Esophagus muscularis mucosa (tissue), 4 donors: ENCODE data around the gene CD3E. TPM values are rescaled to one million over a fixed set of nuclear protein-coding genes. Genes with fewer than 3 reads are reported as not detected.

ENCODE experiments used
- DNase-seq: peaks from one replicate; pipeline ENCODE4 v3.0.0-alpha.2; 2017; ENCODE audit errors: extremely low spot score
- H3K27ac ChIP-seq, 4 donors: fragments of 200-600 bp; sonication (generic); replicated peaks in 1 of 4; 1 replicate in 3 of 4; 2 replicates in 1 of 4; pipeline ENCODE4 v1.5.1; 2016 to 2019; ENCODE audit warnings: mild to moderate bottlenecking in 1 of 4
- H3K27me3 ChIP-seq, 4 donors: fragments of 200-600 bp; sonication (generic); one replicate each; pipeline versions ENCODE4 v1.5.1 to v1.6.0; 2016 to 2019
- H3K36me3 ChIP-seq, 4 donors: fragments of 200-600 bp; sonication (generic); one replicate each; pipeline ENCODE4 v1.5.1; 2016 to 2019
- H3K4me1 ChIP-seq, 4 donors: fragments of 200-600 bp; sonication (generic); one replicate each; pipeline ENCODE4 v1.5.1; 2016 to 2019
- H3K4me3 ChIP-seq, 4 donors: fragments of 200-600 bp; sonication (generic); 1 replicate in 2 of 4; 2 replicates in 2 of 4; pipeline ENCODE4 v1.5.1; 2016 to 2019; ENCODE audit warnings: mild to moderate bottlenecking in 4 of 4, moderate library complexity in 1 of 4
- H3K9me3 ChIP-seq, 4 donors: fragments of 200-600 bp; sonication (generic); 1 replicate in 3 of 4; 2 replicates in 1 of 4; pipeline ENCODE4 v1.5.1; 2016 to 2019
- EP300 ChIP-seq: sonication (generic); formaldehyde crosslinking; IDR thresholded peaks from one replicate; pipeline ENCODE4 v1.6.1; 2017; ENCODE audit warnings: antibody characterized with exemption
- POLR2A ChIP-seq: fragments of 450-650 bp; IDR thresholded peaks from one replicate; pipeline ENCODE4 v1.6.1; 2017; ENCODE audit warnings: antibody characterized with exemption, moderate library complexity, mild to moderate bottlenecking, low read depth
- POLR2AphosphoS5 ChIP-seq, 2 donors: sonication (generic); formaldehyde crosslinking; IDR thresholded peaks; one replicate each; pipeline ENCODE4 v1.6.1; 2017; ENCODE audit warnings: antibody characterized with exemption in 2 of 2
- WGBS: methylation state at CpG from one replicate; pipeline ENCODE4 v1.1.5; 2018; 5-methylcytosine and 5-hydroxymethylcytosine counted together
- intact Hi-C: fragments of 100-400 bp; cut with DNase I; formaldehyde crosslinking; loops from one replicate; pipeline ENCODE4 v1.15.1; 2023
- total RNA-seq, 4 donors: library from RNA; depleted of rRNA; stranded (reverse); fragments of >200 nt; gene quantifications; one replicate each; pipeline versions ENCODE4 v1.1.0 to v1.2.1, GENCODE V29; 2016
- TF ChIP-seq, protein P1 (sequence below), 3 experiments: fragments of 200-600 bp in 2 of 3; fragments of 450-650 bp in 1 of 3; sonication (generic) in 2 of 3; IDR thresholded peaks; one replicate each; pipeline ENCODE4 v1.5.1; 2017 to 2019; ENCODE audit warnings: antibody characterized with exemption in 3 of 3, mild to moderate bottlenecking in 2 of 3, moderate library complexity in 1 of 3

CD3E gene
- total RNA-seq, 4 donors from 2014 or later: 0.42 to 2.8 (median 0.96) TPM

DNA sequence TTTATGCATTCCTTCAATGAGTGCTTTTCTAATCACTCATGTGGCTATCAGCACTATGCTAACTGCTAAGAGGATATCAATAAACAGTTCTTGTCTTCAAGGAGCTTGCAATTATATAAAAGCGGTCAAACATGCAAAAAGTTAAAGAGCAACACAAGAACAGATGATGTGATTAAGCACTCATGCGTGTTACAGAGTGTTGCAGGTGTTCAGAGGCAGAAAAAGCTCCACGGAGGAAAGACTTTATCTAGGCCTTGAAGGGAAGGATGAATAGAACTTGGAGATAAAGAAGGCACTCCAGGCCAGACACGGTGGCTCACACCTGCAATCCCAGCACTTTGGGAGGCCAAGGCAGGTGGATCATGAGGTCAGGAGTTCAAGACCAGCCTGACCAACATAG is 13.6 kb downstream of the CD3E start:
- no peak for TF ChIP-seq EP300
- TF ChIP-seq, protein P1, sequence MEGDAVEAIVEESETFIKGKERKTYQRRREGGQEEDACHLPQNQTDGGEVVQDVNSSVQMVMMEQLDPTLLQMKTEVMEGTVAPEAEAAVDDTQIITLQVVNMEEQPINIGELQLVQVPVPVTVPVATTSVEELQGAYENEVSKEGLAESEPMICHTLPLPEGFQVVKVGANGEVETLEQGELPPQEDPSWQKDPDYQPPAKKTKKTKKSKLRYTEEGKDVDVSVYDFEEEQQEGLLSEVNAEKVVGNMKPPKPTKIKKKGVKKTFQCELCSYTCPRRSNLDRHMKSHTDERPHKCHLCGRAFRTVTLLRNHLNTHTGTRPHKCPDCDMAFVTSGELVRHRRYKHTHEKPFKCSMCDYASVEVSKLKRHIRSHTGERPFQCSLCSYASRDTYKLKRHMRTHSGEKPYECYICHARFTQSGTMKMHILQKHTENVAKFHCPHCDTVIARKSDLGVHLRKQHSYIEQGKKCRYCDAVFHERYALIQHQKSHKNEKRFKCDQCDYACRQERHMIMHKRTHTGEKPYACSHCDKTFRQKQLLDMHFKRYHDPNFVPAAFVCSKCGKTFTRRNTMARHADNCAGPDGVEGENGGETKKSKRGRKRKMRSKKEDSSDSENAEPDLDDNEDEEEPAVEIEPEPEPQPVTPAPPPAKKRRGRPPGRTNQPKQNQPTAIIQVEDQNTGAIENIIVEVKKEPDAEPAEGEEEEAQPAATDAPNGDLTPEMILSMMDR (IDR thresholded peaks at IDR 0.05): no peak
- no peak for TF ChIP-seq POLR2AphosphoS5 (IDR thresholded peaks at IDR 0.05)
- no peak for TF ChIP-seq POLR2A
- H3K36me3 ChIP-seq: no peaks in the 10 kb centered on the region
- 90% methylated on average over 4 of the region's 4 CpGs for WGBS
- no peak for DNase-seq
- no peak overlapping the region for H3K27ac ChIP-seq
- H3K9me3 ChIP-seq: no peaks in the 10 kb centered on the region
- peaks cover 0 to 46% (median 6%) of the 10 kb centered on the region in 4 donors for H3K27me3 ChIP-seq
- no peak overlapping the region for H3K4me3 ChIP-seq
- intact Hi-C loops: no loop called here
- H3K4me1 ChIP-seq: peaks cover 3 to 22% (median 19%) of the 10 kb centered on the region in 4 donors

DNA sequence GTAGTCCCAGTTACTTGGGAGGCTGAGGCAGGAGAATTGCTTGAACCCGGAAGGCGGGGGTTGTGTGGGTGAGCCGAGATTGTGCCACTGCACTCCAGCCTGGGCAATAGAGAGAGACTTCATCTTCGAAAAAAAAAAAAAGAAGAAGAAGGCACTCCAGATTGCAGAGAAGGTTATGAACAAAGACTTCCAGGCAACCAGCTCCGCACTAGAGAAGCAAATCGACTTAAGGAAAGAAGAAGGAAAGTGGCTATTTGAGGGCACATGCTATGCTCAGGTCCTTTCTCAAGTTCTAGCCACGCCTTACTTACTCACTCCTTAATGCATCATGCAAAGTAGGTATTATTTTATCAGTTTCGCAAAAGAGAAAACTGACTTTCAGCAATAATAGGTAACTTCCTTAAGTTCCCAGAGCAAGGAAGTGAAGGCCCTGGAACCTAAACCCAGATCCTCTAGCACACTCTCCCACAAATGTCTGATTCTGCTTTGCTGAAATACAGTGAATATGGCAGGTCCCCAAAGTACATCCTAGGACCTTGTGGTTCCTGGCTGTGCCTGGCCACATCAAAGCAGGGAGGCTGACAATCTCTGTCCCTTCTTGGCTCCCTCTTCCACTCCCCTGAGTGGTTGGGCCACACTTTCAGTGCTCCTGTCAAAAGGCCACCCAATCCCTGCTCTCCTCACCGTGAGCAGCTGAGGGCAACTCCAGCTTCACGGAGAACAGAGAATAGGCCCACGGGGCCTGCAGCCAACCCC is 14.2 kb downstream of the CD3E start:
- Histone ChIP-seq H3K27me3 (peaks cover 0 to 39% (median 3%) of the 10 kb centered on the region in 4 donors), H3K9me3 (no peaks in the 10 kb centered on the region), H3K27ac (no peak overlapping the region), H3K36me3 (no peaks in the 10 kb centered on the region), H3K4me3 (no peak overlapping the region), H3K4me1 (peaks cover 3 to 22% (median 19%) of the 10 kb centered on the region in 4 donors)
- DNase-seq: no peak
- 82% methylated on average over 11 of the region's 11 CpGs for WGBS
- no peak for TF ChIP-seq POLR2AphosphoS5 (IDR thresholded peaks at IDR 0.05)
- no peak for TF ChIP-seq POLR2A
- no peak for TF ChIP-seq EP300
- TF ChIP-seq, protein P1 (IDR thresholded peaks at IDR 0.05): no peak
- intact Hi-C loops: no loop called here

DNA sequence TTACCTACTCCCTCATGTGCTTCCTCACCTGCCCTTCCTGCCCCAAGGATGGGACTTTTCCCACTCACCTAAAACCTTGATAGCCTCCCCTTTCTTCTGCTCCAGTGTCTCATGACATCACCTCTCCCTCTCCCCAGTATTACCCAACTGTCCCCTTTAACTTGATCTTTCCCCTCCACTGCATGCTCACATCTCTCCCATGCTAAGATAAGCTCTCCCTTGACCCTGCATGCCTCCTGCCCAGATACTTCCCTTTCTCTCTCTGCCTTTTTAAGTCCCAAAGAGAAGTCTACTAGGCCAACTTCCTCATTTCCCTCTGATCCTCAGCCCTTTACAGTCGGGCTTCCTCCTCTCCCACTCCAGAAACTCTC is 14.8 kb downstream of the CD3E start:
- Histone ChIP-seq H3K4me3 (no peak overlapping the region), H3K27me3 (peaks cover 0 to 34% (median 2%) of the 10 kb centered on the region in 4 donors), H3K27ac (no peak overlapping the region), H3K36me3 (no peaks in the 10 kb centered on the region), H3K9me3 (no peaks in the 10 kb centered on the region), H3K4me1 (peaks cover 3 to 22% (median 19%) of the 10 kb centered on the region in 4 donors)
- no peak for DNase-seq
- whole genome bisulfite sequencing: 50% methylated on average over 1 of the region's 1 CpG
- TF ChIP-seq, protein P1 (IDR thresholded peaks at IDR 0.05): no peak
- TF ChIP-seq POLR2AphosphoS5 (IDR thresholded peaks at IDR 0.05): no peak
- TF ChIP-seq POLR2A: no peak
- no peak for TF ChIP-seq EP300
- intact Hi-C loops: no loop called here

DNA sequence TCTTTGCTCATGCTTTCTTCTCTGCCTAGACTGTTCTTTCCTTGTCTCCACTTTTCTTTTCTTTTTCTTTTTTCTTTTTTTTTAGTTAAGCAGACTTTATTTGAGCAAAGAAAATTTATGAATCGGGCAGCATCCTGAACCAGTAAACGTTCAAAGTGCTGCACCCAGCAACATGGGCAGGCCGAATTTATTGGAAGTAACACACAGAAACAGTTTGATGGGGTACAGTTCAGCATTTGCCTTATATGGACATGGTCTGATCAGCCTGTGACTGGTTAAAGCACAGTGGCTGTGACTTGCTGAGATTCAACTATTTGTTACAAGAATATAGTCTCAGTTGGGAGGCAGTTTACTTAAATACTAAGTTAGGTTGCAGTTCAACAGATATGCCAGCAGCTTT is 16.0 kb downstream of the CD3E start:
- DNase-seq: no peak
- Histone ChIP-seq H3K4me1 (peaks cover 3 to 17% (median 14%) of the 10 kb centered on the region in 4 donors), H3K27ac (no peak overlapping the region), H3K36me3 (no peaks in the 10 kb centered on the region), H3K9me3 (no peaks in the 10 kb centered on the region), H3K4me3 (no peak overlapping the region), H3K27me3 (peaks cover 0 to 22% (median 0%) of the 10 kb centered on the region in 4 donors)
- TF ChIP-seq POLR2A (no peak), POLR2AphosphoS5 (IDR thresholded peaks at IDR 0.05) (no peak), EP300 (no peak)
- TF ChIP-seq, protein P1 (IDR thresholded peaks at IDR 0.05): no peak
- intact Hi-C loops: no loop called here
- 94% methylated on average over 3 of the region's 3 CpGs for WGBS
